IMR-90 (cell line): ENCODE data around the gene FXYD6.

ENCODE experiments used
- BHLHE40 ChIP-seq: fragments of 150-350 bp; IDR thresholded peaks from 2 replicates; pipeline ENCODE4 v1.6.1; 2016; ENCODE audit warnings: mild to moderate bottlenecking, low read depth, low read length
- CEBPB ChIP-seq: IDR thresholded peaks from 2 replicates; pipeline ENCODE4 v1.6.1; 2012; ENCODE audit warnings: low read depth, low read length, improper control_type of control experiment
- ELK1 ChIP-seq: fragments of 150-350 bp; IDR thresholded peaks from 2 replicates; pipeline ENCODE4 v1.6.1; 2016; ENCODE audit warnings: low read depth, mild to moderate bottlenecking, low read length, moderate library complexity, borderline replicate concordance
- MAFK ChIP-seq: IDR thresholded peaks from 2 replicates; pipeline ENCODE4 v1.6.1; 2012; ENCODE audit warnings: low read depth, low read length, improper control_type of control experiment
- MXI1 ChIP-seq: IDR thresholded peaks from 2 replicates; pipeline ENCODE4 v1.6.1; 2012; ENCODE audit warnings: low read depth, mild to moderate bottlenecking, low read length, moderate library complexity, borderline replicate concordance
- POLR2A ChIP-seq: IDR thresholded peaks from 2 replicates; pipeline ENCODE4 v1.6.1; 2012; ENCODE audit warnings: mild to moderate bottlenecking, low read depth, low read length
- RCOR1 ChIP-seq: IDR thresholded peaks from 2 replicates; pipeline ENCODE4 v1.6.1; 2012; ENCODE audit warnings: mild to moderate bottlenecking, low read length, improper control_type of control experiment; ENCODE audit not compliant: insufficient replicate concordance
- RFX5 ChIP-seq: IDR thresholded peaks from 2 replicates; pipeline ENCODE4 v1.8.0; 2012; ENCODE audit warnings: low read depth, mild to moderate bottlenecking, low read length, moderate library complexity
- USF2 ChIP-seq: fragments of 150-350 bp; IDR thresholded peaks from 2 replicates; pipeline ENCODE4 v1.6.1; 2017; ENCODE audit warnings: mild to moderate bottlenecking, antibody characterized with exemption, low read length, low read depth
- TF ChIP-seq, protein P1 (sequence below): conservative IDR thresholded peaks from 2 replicates; pipeline ENCODE4 v1.5.1; 2012; ENCODE audit warnings: mild to moderate bottlenecking, low read depth, low read length, improper control_type of control experiment

- TF ChIP-seq, protein P1, sequence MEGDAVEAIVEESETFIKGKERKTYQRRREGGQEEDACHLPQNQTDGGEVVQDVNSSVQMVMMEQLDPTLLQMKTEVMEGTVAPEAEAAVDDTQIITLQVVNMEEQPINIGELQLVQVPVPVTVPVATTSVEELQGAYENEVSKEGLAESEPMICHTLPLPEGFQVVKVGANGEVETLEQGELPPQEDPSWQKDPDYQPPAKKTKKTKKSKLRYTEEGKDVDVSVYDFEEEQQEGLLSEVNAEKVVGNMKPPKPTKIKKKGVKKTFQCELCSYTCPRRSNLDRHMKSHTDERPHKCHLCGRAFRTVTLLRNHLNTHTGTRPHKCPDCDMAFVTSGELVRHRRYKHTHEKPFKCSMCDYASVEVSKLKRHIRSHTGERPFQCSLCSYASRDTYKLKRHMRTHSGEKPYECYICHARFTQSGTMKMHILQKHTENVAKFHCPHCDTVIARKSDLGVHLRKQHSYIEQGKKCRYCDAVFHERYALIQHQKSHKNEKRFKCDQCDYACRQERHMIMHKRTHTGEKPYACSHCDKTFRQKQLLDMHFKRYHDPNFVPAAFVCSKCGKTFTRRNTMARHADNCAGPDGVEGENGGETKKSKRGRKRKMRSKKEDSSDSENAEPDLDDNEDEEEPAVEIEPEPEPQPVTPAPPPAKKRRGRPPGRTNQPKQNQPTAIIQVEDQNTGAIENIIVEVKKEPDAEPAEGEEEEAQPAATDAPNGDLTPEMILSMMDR, result no peak
- no peak for TF ChIP-seq MXI1
- no peak for TF ChIP-seq BHLHE40
- no peak for TF ChIP-seq RCOR1
- no peak for TF ChIP-seq POLR2A
- no peak for TF ChIP-seq USF2
- no peak for TF ChIP-seq MAFK
- no peak for TF ChIP-seq CEBPB
- no peak for TF ChIP-seq ELK1
- TF ChIP-seq RFX5, result no peak
These were observed 56.4 kb downstream of the FXYD6 start for GRCh38 chr11:117820071-117820470.
